Thoracic aorta (tissue), 2 donors: ENCODE results near the gene ADH6. TPM values are rescaled to one million over a fixed set of nuclear protein-coding genes. Genes with fewer than 3 reads are reported as not detected.

Source experiments
- ATAC-seq: fragments of 150-250 bp; one replicate; pipeline ENCODE4 v1.8.0; 2017; ENCODE audit warnings: low read depth; ENCODE audit not compliant: insufficient number of reproducible peaks, low FRiP score
- DNase-seq: peaks from one replicate; pipeline ENCODE4 v3.0.0-alpha.2; 2020; ENCODE audit warnings: low spot score
- H3K27ac ChIP-seq, 2 donors: fragments of 200-600 bp; sonication (generic); 1 replicate in 1 of 2; 2 replicates in 1 of 2; pipeline ENCODE4 v1.5.1; 2016; ENCODE audit warnings: mild to moderate bottlenecking in 2 of 2, moderate library complexity in 2 of 2
- H3K27me3 ChIP-seq: fragments of 200-600 bp; sonication (generic); replicated peaks from 2 replicates; pipeline ENCODE4 v1.6.0; 2016; ENCODE audit warnings: mild to moderate bottlenecking; ENCODE audit not compliant: insufficient read depth
- H3K36me3 ChIP-seq: fragments of 200-600 bp; sonication (generic); one replicate; pipeline ENCODE4 v1.5.1; 2016
- H3K4me1 ChIP-seq, 2 donors: fragments of 200-600 bp; sonication (generic); 1 replicate in 1 of 2; 2 replicates in 1 of 2; pipeline versions ENCODE4 v1.5.1 to v1.6.0; 2016; ENCODE audit warnings: low read depth in 2 of 2, mild to moderate bottlenecking in 1 of 2; ENCODE audit not compliant: control insufficient read depth in 1 of 2
- H3K4me3 ChIP-seq: fragments of 200-600 bp; sonication (generic); 2 replicates; pipeline ENCODE4 v1.5.1; 2016; ENCODE audit warnings: mild to moderate bottlenecking
- H3K9me3 ChIP-seq: fragments of 200-600 bp; sonication (generic); 2 replicates; pipeline ENCODE4 v1.5.1; 2016
- total RNA-seq, 2 donors: library from RNA; depleted of rRNA; stranded (reverse); fragments of >200 nt; gene quantifications; one replicate each; pipeline versions ENCODE4 v1.1.0 to v1.2.3, GENCODE V29; 2016
- TF ChIP-seq, protein P1 (sequence below): fragments of 200-600 bp; sonication (generic); IDR thresholded peaks from one replicate; pipeline ENCODE4 v1.5.1; 2019; ENCODE audit warnings: antibody characterized with exemption

Gene ADH6
- total RNA-seq, 2 donors from 2014 or later: 0.41 TPM; not detected in 1

DNA sequence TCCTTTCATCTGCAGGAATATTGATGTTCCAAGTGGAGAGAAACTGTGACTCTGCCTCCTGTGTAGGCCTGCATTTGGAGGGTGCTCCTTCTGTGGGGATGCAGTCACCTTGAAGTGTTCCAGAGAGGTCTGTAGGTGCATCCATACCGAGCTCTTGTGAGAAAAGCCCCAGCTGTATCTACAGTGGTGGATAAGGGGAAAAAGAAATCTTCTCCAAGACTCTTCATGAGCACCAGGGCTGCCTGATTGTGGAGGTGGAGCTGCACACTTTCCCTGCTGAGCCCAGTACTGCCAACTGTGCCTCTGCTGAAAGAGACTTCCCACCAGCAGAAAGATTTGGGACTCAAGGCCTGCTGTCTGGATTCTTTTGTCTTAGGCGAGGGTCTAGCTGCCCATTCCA lies 39.9 kb downstream of the ADH6 start:
- H3K27me3 ChIP-seq: no peaks in the 10 kb centered on the region
- no peak for ATAC-seq
- no peak for DNase-seq
- H3K9me3 ChIP-seq: peaks cover 6% of the 10 kb centered on the region
- peaks cover 0 to 7% of the 10 kb centered on the region in 2 donors for H3K4me1 ChIP-seq
- no peak overlapping the region for H3K27ac ChIP-seq
- TF ChIP-seq, protein P1, sequence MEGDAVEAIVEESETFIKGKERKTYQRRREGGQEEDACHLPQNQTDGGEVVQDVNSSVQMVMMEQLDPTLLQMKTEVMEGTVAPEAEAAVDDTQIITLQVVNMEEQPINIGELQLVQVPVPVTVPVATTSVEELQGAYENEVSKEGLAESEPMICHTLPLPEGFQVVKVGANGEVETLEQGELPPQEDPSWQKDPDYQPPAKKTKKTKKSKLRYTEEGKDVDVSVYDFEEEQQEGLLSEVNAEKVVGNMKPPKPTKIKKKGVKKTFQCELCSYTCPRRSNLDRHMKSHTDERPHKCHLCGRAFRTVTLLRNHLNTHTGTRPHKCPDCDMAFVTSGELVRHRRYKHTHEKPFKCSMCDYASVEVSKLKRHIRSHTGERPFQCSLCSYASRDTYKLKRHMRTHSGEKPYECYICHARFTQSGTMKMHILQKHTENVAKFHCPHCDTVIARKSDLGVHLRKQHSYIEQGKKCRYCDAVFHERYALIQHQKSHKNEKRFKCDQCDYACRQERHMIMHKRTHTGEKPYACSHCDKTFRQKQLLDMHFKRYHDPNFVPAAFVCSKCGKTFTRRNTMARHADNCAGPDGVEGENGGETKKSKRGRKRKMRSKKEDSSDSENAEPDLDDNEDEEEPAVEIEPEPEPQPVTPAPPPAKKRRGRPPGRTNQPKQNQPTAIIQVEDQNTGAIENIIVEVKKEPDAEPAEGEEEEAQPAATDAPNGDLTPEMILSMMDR: no peak
- H3K36me3 ChIP-seq: no peaks in the 10 kb centered on the region
- no peak overlapping the region for H3K4me3 ChIP-seq

DNA sequence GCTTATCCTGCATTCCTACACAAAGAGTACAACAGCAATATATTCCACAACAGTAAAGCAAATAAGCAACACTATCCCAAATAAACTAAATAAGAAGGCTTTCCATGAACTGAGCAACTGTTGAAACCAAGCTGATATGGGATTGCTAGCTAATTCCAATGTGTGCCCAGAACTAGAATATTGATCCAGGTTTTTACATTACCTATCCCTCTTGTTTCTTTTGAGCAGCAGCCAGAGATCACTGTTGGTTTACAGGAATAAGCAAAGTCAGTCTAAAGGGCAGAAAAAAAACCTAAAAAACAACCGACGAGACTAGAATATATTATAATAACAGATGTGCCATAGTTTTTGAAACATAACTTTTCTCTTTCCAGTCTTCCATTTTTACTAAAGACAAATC lies 52.5 kb downstream of the ADH6 start:
- TF ChIP-seq, protein P1: no peak
- DNase-seq (no peak), ATAC-seq (no peak)
- Histone ChIP-seq H3K36me3 (peaks cover 1% of the 10 kb centered on the region), H3K27me3 (no peaks in the 10 kb centered on the region), H3K27ac (no peak overlapping the region), H3K4me3 (no peak overlapping the region), H3K9me3 (peaks cover 4% of the 10 kb centered on the region), H3K4me1 (no peaks in the 10 kb centered on the region)

DNA sequence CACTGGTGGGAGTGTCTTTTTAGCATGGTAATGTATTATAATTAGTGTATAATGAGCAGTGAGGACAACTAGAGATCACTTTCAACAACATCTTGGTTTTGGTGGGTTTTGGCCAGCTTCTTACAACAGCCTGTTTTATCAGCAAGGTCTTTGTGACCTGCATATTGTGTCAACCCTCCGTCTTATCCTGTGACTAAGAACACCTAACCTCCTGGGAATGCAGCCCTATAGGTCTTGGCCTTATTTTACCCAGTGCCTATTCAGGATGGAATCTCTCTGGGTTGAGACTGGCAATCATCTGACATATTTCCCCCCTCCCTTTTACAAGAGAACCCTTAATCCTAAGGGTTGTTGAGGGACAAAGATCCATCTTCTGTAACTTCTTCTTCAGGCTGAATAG lies 53.1 kb downstream of the ADH6 start:
- H3K4me3 ChIP-seq: no peak overlapping the region
- H3K27ac ChIP-seq: no peak overlapping the region
- no peaks in the 10 kb centered on the region for H3K27me3 ChIP-seq
- no peaks in the 10 kb centered on the region for H3K4me1 ChIP-seq
- TF ChIP-seq, protein P1: no peak
- peaks cover 4% of the 10 kb centered on the region for H3K36me3 ChIP-seq
- H3K9me3 ChIP-seq: peaks cover 4% of the 10 kb centered on the region
- ATAC-seq: no peak
- no peak for DNase-seq

DNA sequence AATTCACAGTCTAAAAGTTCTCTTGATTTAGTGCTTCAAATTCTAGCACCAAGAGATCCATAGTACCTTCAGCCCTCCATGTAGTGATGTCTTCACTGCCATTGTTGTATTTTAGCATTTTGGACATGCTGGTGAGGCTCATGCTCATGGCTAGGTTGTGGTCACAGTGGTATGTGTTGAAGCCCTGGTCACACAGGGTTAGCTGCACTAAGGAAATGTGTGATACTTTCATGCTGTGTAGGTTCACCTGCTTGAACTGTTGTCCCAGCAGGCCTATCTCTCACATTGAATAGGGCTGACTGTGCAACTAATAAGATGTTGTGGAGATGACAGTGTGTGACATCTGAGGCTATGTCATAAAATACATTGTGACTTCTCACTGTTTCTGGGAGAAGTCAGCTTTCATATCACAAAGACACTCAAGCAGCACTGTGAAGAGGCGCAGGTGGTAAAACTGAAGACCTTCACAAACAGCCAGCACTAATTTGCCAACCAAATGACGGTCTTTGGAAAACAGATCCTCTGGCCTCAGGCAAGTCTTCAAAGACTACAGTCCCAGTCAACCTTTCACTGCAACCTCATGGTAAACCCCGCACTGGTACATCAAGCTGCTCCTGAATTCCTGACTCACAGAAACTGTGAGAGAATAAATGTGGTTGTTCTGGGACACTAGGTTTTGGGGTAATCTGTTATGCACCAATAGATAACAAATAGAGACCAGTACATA lies 57.5 kb downstream of the ADH6 start:
- TF ChIP-seq, protein P1: no peak
- no peak for ATAC-seq
- peaks cover 4% of the 10 kb centered on the region for H3K36me3 ChIP-seq
- no peaks in the 10 kb centered on the region for H3K4me1 ChIP-seq
- H3K27me3 ChIP-seq: no peaks in the 10 kb centered on the region
- DNase-seq: no peak
- H3K27ac ChIP-seq: no peak overlapping the region
- no peak overlapping the region for H3K4me3 ChIP-seq
- no peaks in the 10 kb centered on the region for H3K9me3 ChIP-seq

DNA sequence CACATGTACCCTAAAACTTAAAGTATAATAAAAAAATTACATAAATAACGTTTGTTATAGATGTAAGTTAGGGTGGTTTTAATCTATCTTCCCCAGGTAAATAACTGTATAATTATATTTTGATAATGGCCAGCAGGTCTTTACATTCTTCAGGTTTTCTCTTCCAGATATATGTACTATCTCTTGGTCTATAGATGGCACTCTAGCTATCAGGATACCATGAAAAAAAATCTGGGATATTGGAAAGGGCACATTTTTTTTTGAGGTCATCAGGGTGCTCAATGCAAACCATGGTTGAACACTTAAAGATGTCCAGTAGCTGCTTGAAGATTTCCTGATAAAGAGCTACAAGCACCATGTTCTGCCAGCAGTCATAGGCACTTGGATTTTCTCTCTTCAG lies 59.3 kb downstream of the ADH6 start:
- Histone ChIP-seq H3K27ac (no peak overlapping the region), H3K27me3 (no peaks in the 10 kb centered on the region), H3K9me3 (no peaks in the 10 kb centered on the region), H3K4me1 (no peaks in the 10 kb centered on the region), H3K36me3 (peaks cover 4% of the 10 kb centered on the region), H3K4me3 (no peak overlapping the region)
- ATAC-seq: no peak
- TF ChIP-seq, protein P1: no peak
- no peak for DNase-seq
